Neural cell (in vitro differentiated cells): ENCODE data around the gene PAIP2. TPM values are rescaled to one million over a fixed set of nuclear protein-coding genes. Genes with fewer than 3 reads are reported as not detected.

ENCODE experiments used
- H2AFZ ChIP-seq: fragments of 200-600, 300-800 bp; sonication (generic), shearing (Covaris generic); 2 replicates; pipeline ENCODE4 v1.6.0; 2014; ENCODE audit warnings: low read depth, mild to moderate bottlenecking, antibody characterized with exemption, low read length, moderate library complexity
- H3F3A ChIP-seq: fragments of 200-600 bp; shearing (Covaris generic); 2 replicates; pipeline ENCODE4 v1.6.1; 2016; ENCODE audit warnings: mild to moderate bottlenecking, moderate library complexity, mixed read lengths, antibody characterized with exemption, low read length; ENCODE audit not compliant: insufficient read depth, poor library complexity, severe bottlenecking
- H3K27ac ChIP-seq: fragments of 200-600, 300-800 bp; sonication (generic), shearing (Covaris generic); 2 replicates; pipeline ENCODE4 v1.5.1; 2014; ENCODE audit warnings: mild to moderate bottlenecking, low read length, moderate library complexity
- H3K27me3 ChIP-seq: fragments of 300-800, 200-600 bp; sonication (generic), shearing (Covaris generic); 2 replicates; pipeline ENCODE4 v1.6.0; 2014; ENCODE audit warnings: mild to moderate bottlenecking, low read depth, low read length, moderate library complexity; ENCODE audit not compliant: insufficient read depth
- H3K36me3 ChIP-seq: fragments of 300-800, 200-600 bp; sonication (generic), shearing (Covaris generic); 2 replicates; pipeline ENCODE4 v1.5.1; 2014; ENCODE audit warnings: mild to moderate bottlenecking, antibody characterized with exemption, low read length, moderate library complexity; ENCODE audit not compliant: insufficient read depth
- H3K4me2 ChIP-seq: fragments of 300-800, 200-600 bp; sonication (generic), shearing (Covaris generic); 2 replicates; pipeline ENCODE4 v1.6.0; 2014; ENCODE audit warnings: mild to moderate bottlenecking, low read length
- H3K4me3 ChIP-seq: fragments of 300-800, 200-600 bp; sonication (generic), shearing (Covaris generic); 2 replicates; pipeline ENCODE4 v1.5.1; 2014; ENCODE audit warnings: mild to moderate bottlenecking, low read length, moderate library complexity
- H3K79me2 ChIP-seq: fragments of 200-600 bp; shearing (Covaris generic); replicated peaks from 2 replicates; pipeline ENCODE4 v1.6.0; 2014; ENCODE audit warnings: mild to moderate bottlenecking, low read length, moderate library complexity; ENCODE audit not compliant: insufficient read depth
- H3K9ac ChIP-seq: fragments of 300-800, 200-600 bp; sonication (generic), shearing (Covaris generic); 2 replicates; pipeline ENCODE4 v1.6.1; 2016; ENCODE audit warnings: mild to moderate bottlenecking, low read length, mixed read lengths
- H3K9me2 ChIP-seq: fragments of 200-600 bp; shearing (Covaris generic); 2 replicates; pipeline ENCODE4 v1.6.1; 2016; ENCODE audit warnings: mild to moderate bottlenecking, low read length, mixed read lengths; ENCODE audit not compliant: insufficient read depth
- H3K9me3 ChIP-seq: fragments of 200-600, 300-800 bp; sonication (generic), shearing (Covaris generic); 2 replicates; pipeline ENCODE4 v1.6.1; 2016; ENCODE audit warnings: mild to moderate bottlenecking, mixed run types, low read length, moderate library complexity, mixed read lengths
- H4K20me1 ChIP-seq: fragments of 200-600 bp; shearing (Covaris generic); 2 replicates; pipeline ENCODE4 v1.6.1; 2016; ENCODE audit warnings: mild to moderate bottlenecking, mixed run types; ENCODE audit not compliant: insufficient read depth
- CTCF ChIP-seq: fragments of 450-650 bp; IDR thresholded peaks from 2 replicates; pipeline ENCODE4 v1.5.1; 2014; ENCODE audit warnings: antibody characterized with exemption, mild to moderate bottlenecking, moderate library complexity; ENCODE audit not compliant: poor library complexity, severe bottlenecking
- EP300 ChIP-seq: fragments of 450-650 bp; conservative IDR thresholded peaks from 2 replicates; pipeline ENCODE4 v1.6.1; 2014; ENCODE audit warnings: antibody characterized with exemption, mild to moderate bottlenecking, moderate library complexity; ENCODE audit not compliant: poor library complexity, severe bottlenecking
- EZH2 ChIP-seq: fragments of 200-600, 300-800 bp; shearing (Covaris generic), sonication (generic); IDR thresholded peaks from 2 replicates; pipeline ENCODE4 v1.6.1; 2014; ENCODE audit warnings: antibody characterized with exemption, low read length, borderline replicate concordance, mild to moderate bottlenecking; ENCODE audit not compliant: insufficient read depth, poor library complexity, severe bottlenecking
- MXI1 ChIP-seq: fragments of 450-650 bp; conservative IDR thresholded peaks from 2 replicates; pipeline ENCODE4 v1.6.1; 2014; ENCODE audit warnings: antibody characterized with exemption, mild to moderate bottlenecking; ENCODE audit not compliant: poor library complexity, severe bottlenecking
- POLR2AphosphoS5 ChIP-seq: IDR thresholded peaks from 2 replicates; pipeline ENCODE4 v1.6.1; 2012
- RAD21 ChIP-seq: fragments of 450-650 bp; conservative IDR thresholded peaks from 2 replicates; pipeline ENCODE4 v1.6.1; 2014; ENCODE audit warnings: antibody characterized with exemption, mild to moderate bottlenecking, moderate library complexity
- SMC3 ChIP-seq: fragments of 450-650 bp; conservative IDR thresholded peaks from 2 replicates; pipeline ENCODE4 v1.6.1; 2014; ENCODE audit warnings: antibody characterized with exemption, mild to moderate bottlenecking, moderate library complexity; ENCODE audit not compliant: poor library complexity
- TAF1 ChIP-seq: IDR thresholded peaks from 2 replicates; pipeline ENCODE4 v1.6.1; 2012; ENCODE audit warnings: low read depth
- polyA plus RNA-seq: library from polyadenylated mRNA; depleted of rRNA; stranded (reverse); fragments of >200 nt; gene quantifications from 2 replicates; pipeline ENCODE4 v1.2.3, GENCODE V29; 2014
- TF ChIP-seq, protein P1 (sequence below): IDR thresholded peaks from 2 replicates; pipeline ENCODE4 v1.6.1; 2012; ENCODE audit warnings: borderline replicate concordance

Gene PAIP2
- polyA plus RNA-seq, 1 donor from 2014 or later: 201 TPM

GRCh38 chr5:139295346-139296057, 46.2 kb upstream of the PAIP2 start:
- peaks cover 43% of the 10 kb centered on the region for H4K20me1 ChIP-seq
- peak overlapping the region; percentile 100 for H3K9ac ChIP-seq
- peak overlapping the region; percentile 95 for H3K4me3 ChIP-seq
- H3K27me3 ChIP-seq: no peaks in the 10 kb centered on the region
- no peaks in the 10 kb centered on the region for H3F3A ChIP-seq
- no peaks in the 10 kb centered on the region for H3K36me3 ChIP-seq
- H3K9me3 ChIP-seq: no peaks in the 10 kb centered on the region
- H3K27ac ChIP-seq: peak overlapping the region; percentile 100
- peak overlapping the region; percentile 88 for H3K4me2 ChIP-seq
- H2AFZ ChIP-seq: no peak overlapping the region
- H3K79me2 ChIP-seq: peaks cover 65% of the 10 kb centered on the region
- no peak for TF ChIP-seq EP300
- no peak for TF ChIP-seq MXI1
- TF ChIP-seq CTCF: no peak
- TF ChIP-seq RAD21: no peak
- no peak for TF ChIP-seq POLR2AphosphoS5
- TF ChIP-seq, protein P1, sequence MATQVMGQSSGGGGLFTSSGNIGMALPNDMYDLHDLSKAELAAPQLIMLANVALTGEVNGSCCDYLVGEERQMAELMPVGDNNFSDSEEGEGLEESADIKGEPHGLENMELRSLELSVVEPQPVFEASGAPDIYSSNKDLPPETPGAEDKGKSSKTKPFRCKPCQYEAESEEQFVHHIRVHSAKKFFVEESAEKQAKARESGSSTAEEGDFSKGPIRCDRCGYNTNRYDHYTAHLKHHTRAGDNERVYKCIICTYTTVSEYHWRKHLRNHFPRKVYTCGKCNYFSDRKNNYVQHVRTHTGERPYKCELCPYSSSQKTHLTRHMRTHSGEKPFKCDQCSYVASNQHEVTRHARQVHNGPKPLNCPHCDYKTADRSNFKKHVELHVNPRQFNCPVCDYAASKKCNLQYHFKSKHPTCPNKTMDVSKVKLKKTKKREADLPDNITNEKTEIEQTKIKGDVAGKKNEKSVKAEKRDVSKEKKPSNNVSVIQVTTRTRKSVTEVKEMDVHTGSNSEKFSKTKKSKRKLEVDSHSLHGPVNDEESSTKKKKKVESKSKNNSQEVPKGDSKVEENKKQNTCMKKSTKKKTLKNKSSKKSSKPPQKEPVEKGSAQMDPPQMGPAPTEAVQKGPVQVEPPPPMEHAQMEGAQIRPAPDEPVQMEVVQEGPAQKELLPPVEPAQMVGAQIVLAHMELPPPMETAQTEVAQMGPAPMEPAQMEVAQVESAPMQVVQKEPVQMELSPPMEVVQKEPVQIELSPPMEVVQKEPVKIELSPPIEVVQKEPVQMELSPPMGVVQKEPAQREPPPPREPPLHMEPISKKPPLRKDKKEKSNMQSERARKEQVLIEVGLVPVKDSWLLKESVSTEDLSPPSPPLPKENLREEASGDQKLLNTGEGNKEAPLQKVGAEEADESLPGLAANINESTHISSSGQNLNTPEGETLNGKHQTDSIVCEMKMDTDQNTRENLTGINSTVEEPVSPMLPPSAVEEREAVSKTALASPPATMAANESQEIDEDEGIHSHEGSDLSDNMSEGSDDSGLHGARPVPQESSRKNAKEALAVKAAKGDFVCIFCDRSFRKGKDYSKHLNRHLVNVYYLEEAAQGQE: no peak
- TF ChIP-seq EZH2: no peak
- TF ChIP-seq TAF1: no peak
- TF ChIP-seq SMC3: no peak
- H3K9me2 ChIP-seq: no peaks in the 10 kb centered on the region

DNA sequence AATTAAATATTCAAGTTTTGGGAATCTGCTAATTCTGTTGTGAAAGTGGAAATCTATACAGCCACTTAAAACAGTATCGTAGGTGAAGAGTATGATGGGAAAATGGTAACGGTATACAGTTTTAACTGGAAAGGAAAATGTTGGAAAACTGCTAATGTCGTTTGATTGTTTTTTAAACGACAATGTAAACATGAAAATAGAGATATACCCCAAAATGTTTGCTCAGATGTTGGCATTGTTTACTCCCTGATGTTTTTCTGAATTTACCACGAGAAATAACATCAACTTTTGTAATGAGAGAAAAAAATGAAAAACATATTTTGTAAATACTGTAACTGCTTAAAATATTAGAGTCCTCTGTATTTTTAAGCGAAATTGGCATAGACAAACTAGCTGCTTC, 45.5 kb upstream of the PAIP2 start:
- Histone ChIP-seq H3K4me3 (peak overlapping the region; percentile 95), H3K9me3 (no peaks in the 10 kb centered on the region), H3K27me3 (no peaks in the 10 kb centered on the region), H4K20me1 (peaks cover 49% of the 10 kb centered on the region), H3K79me2 (peaks cover 72% of the 10 kb centered on the region), H3K9me2 (no peaks in the 10 kb centered on the region), H3K4me2 (peak overlapping the region; percentile 88), H2AFZ (no peak overlapping the region), H3K36me3 (no peaks in the 10 kb centered on the region), H3F3A (no peaks in the 10 kb centered on the region), H3K27ac (peak overlapping the region; percentile 100), H3K9ac (no peak overlapping the region)
- TF ChIP-seq MXI1: no peak
